Kidney epithelial cell (primary cell): ENCODE measurements around the gene SPOPL. TPM values are rescaled to one million over a fixed set of nuclear protein-coding genes. Genes with fewer than 3 reads are reported as not detected.

Experiments
- DNase-seq: peaks from one replicate; pipeline ENCODE4 v3.0.0-alpha.2; 2010; ENCODE audit warnings: low read depth
- H3K27me3 ChIP-seq: 2 replicates; pipeline ENCODE4 v1.6.0; 2011; ENCODE audit warnings: low read length; ENCODE audit not compliant: control insufficient read depth, insufficient read depth
- H3K36me3 ChIP-seq: 2 replicates; pipeline ENCODE4 v1.5.1; 2011; ENCODE audit warnings: low read length; ENCODE audit not compliant: control insufficient read depth, insufficient read depth
- H3K4me3 ChIP-seq: 2 replicates; pipeline ENCODE4 v1.5.1; 2011; ENCODE audit warnings: low read depth, mild to moderate bottlenecking, control low read depth, low read length
- total RNA-seq: library from RNA; depleted of rRNA; stranded (reverse); fragments of >200 nt; gene quantifications from 2 replicates; pipeline ENCODE4 v1.2.3, GENCODE V29; 2015
- TF ChIP-seq, protein P1 (sequence below): IDR thresholded peaks from 2 replicates; pipeline ENCODE4 v1.5.1; 2011; ENCODE audit warnings: mild to moderate bottlenecking, moderate library complexity, low read length, control low read depth, inconsistent platforms; ENCODE audit not compliant: insufficient read depth, poor library complexity, severe bottlenecking

The SPOPL gene
- total RNA-seq, 1 donor from 2014 or later, result 19.3 TPM

DNA sequence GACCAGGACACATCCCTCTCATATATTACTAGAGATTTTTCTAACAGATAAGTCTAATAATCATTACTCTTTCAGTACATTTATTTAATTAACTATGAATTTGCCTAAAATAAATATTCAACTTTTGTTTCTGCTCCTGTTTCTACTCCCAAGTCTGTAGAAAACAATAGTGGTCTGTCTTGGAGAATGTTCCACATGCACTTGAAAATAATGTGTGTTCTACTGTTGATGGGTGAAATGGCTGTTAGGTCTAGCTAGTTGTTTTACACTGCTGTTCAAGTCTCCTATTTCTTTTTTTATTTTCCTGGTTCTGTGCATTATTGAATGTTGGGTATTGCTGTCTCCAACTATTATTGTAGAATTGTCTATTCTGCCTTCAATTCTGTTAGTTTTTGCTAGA, 47.2 kb downstream of the SPOPL start:
- TF ChIP-seq, protein P1, sequence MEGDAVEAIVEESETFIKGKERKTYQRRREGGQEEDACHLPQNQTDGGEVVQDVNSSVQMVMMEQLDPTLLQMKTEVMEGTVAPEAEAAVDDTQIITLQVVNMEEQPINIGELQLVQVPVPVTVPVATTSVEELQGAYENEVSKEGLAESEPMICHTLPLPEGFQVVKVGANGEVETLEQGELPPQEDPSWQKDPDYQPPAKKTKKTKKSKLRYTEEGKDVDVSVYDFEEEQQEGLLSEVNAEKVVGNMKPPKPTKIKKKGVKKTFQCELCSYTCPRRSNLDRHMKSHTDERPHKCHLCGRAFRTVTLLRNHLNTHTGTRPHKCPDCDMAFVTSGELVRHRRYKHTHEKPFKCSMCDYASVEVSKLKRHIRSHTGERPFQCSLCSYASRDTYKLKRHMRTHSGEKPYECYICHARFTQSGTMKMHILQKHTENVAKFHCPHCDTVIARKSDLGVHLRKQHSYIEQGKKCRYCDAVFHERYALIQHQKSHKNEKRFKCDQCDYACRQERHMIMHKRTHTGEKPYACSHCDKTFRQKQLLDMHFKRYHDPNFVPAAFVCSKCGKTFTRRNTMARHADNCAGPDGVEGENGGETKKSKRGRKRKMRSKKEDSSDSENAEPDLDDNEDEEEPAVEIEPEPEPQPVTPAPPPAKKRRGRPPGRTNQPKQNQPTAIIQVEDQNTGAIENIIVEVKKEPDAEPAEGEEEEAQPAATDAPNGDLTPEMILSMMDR, result no peak
- Histone ChIP-seq H3K27me3 (no peaks in the 10 kb centered on the region), H3K36me3 (no peaks in the 10 kb centered on the region), H3K4me3 (no peak overlapping the region)
- DNase-seq, result no peak

DNA sequence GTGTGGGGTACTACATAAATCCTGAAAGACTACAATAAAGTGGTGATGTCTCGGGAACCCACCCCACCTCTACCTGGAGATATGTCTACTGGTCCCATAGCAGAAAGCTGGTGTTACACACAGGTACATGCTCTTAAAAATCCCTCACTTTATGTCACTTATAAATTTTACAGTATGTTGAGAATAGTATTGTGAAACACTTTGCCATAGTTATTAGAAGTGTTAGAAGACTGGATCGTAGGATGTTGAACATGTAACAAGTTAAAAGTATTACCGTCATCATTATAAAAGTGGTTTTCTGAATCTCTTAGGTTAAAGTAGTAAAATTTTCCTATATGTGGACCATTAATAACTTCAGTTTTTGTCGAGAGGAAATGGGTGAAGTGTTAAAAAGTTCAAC, 48.6 kb downstream of the SPOPL start:
- Histone ChIP-seq H3K36me3 (no peaks in the 10 kb centered on the region), H3K4me3 (no peak overlapping the region), H3K27me3 (no peaks in the 10 kb centered on the region)
- no peak for DNase-seq
- TF ChIP-seq, protein P1, result no peak

DNA sequence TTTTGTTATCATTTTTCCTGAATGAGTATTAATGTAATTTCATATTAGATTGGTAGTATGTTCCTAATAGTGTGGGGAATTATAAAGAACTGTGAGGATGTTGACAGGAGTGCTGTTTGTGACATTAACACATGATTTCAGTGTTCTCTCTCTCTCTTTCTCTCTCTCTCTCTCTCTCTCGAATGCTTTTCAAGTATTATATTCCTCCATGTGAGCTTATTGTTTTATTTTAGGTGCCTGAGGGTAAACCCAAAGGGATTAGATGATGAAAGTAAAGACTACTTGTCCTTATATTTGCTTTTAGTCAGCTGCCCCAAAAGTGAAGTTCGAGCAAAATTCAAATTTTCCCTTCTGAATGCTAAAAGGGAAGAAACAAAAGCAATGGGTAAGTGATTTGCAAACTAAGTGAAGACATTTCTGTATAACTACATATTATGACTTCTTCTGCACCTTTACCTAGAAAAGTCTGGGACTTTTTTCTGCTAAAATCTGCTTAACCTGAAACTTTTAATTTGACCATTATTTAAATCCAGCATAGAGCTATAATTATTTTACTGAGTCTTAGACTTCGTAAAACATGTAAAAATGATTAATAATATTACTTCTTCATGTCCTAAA, 49.2 kb downstream of the SPOPL start:
- DNase-seq, result no peak
- TF ChIP-seq, protein P1, result no peak
- Histone ChIP-seq H3K4me3 (no peak overlapping the region), H3K27me3 (no peaks in the 10 kb centered on the region), H3K36me3 (no peaks in the 10 kb centered on the region)

DNA sequence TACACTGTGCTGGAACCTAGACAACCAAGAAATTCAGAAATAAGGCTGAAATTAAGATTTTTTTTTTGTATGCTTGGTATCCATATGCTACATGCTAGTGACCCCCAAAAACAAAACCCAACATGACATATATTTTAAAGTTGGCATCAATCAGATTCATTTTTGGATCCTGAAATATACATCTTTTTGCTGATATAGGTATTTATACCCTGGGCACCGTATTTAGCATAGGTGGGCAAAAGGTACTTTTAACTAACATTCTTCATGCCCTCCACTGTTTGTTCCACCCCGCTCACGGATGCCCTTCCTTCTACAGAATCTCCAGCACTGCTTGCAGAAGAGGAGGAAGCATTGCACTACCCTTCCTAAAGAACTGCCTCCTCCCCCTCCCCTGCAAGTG, 52.6 kb downstream of the SPOPL start:
- TF ChIP-seq, protein P1, result no peak
- no peak for DNase-seq
- no peaks in the 10 kb centered on the region for H3K27me3 ChIP-seq
- H3K36me3 ChIP-seq, result no peaks in the 10 kb centered on the region
- H3K4me3 ChIP-seq, result no peak overlapping the region

DNA sequence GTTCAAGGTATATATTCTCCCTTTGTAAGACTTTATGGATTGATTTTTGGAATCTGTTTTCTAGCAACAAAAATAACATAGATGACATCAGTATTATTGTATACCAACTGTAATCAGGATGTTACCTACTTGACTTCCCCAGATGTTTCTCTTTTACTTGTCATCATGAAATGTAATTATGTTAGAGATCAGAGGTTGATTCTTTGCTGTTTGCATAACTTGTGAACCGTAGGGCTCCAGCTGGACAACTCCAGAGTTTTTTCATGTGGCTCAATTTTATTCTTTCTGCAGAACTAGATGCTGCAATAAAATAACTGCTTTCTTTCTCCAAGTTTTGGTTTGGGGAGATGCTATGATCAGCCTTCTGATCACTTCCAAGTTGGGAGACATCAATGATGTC, 58.1 kb downstream of the SPOPL start:
- DNase-seq, result no peak
- Histone ChIP-seq H3K4me3 (no peak overlapping the region), H3K36me3 (peaks cover 1% of the 10 kb centered on the region), H3K27me3 (no peaks in the 10 kb centered on the region)
- TF ChIP-seq, protein P1, result no peak

DNA sequence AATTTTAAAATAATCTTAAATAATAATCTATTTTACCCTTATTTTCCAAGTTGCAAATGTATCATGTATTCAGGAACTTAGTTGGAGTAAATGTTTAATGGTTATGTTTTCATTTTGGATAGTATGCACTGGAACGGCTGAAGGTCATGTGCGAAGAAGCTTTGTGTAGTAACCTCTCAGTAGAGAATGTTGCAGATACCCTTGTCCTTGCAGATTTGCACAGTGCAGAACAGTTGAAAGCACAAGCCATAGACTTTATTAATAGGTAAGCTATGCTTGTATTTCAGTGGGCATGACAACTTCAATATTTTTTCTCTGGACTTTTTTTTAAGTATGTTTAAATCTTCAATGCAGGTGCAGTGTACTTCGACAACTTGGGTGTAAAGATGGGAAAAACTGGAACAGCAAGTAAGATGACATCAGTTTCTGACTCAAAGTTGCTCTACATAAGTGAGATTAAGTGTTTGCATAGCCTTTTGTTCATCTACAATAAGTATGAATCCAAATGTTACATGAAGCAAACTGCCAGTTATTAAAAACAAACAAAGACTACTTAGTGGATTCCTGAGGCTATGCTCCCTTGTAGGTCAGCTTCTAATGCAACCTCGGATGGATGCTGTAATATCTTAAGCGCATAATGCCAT, 63.1 kb downstream of the SPOPL start:
- TF ChIP-seq, protein P1, result no peak
- no peak for DNase-seq
- Histone ChIP-seq H3K4me3 (no peak overlapping the region), H3K36me3 (peaks cover 1% of the 10 kb centered on the region), H3K27me3 (no peaks in the 10 kb centered on the region)
